Mesothelial cell of epicardium (in vitro differentiated cells): ENCODE data around the gene IER5L. TPM values are rescaled to one million over a fixed set of nuclear protein-coding genes. Genes with fewer than 3 reads are reported as not detected.

ENCODE experiments used
- DNase-seq, 2 experiments: peaks; one replicate each; pipeline ENCODE4 v3.0.0; 2021; ENCODE audit warnings: low spot score in 2 of 2; ENCODE audit not compliant: unreplicated experiment in 2 of 2
- H3K27ac Mint-ChIP-seq: 2 replicates; pipeline ENCODE4 v1.8.0; 2021; ENCODE audit warnings: mixed read lengths
- H3K27me3 Mint-ChIP-seq: 2 replicates; pipeline ENCODE4 v1.8.0; 2021; ENCODE audit warnings: low read depth, mixed read lengths
- H3K36me3 Mint-ChIP-seq: 2 replicates; pipeline ENCODE4 v1.8.0; 2021; ENCODE audit warnings: mixed read lengths
- H3K4me1 Mint-ChIP-seq: 2 replicates; pipeline ENCODE4 v1.8.0; 2021; ENCODE audit warnings: mixed read lengths
- H3K4me3 Mint-ChIP-seq: 2 replicates; pipeline ENCODE4 v1.8.0; 2021; ENCODE audit warnings: mild to moderate bottlenecking, moderate library complexity, mixed read lengths
- H3K9me3 Mint-ChIP-seq: 2 replicates; pipeline ENCODE4 v1.8.0; 2021; ENCODE audit warnings: mixed read lengths
- CTCF ChIP-seq: fragments of 200-600 bp; sonication (generic); IDR thresholded peaks from one replicate; pipeline ENCODE4 v1.5.0; 2021; ENCODE audit warnings: antibody characterized with exemption; ENCODE audit not compliant: unreplicated experiment
- total RNA-seq: library from RNA; stranded (reverse); gene quantifications from 3 replicates; pipeline ENCODE4 v1.2.1, GENCODE V29; 2021

IER5L gene
- total RNA-seq, 1 donor from 2014 or later = 34.7 TPM

DNA sequence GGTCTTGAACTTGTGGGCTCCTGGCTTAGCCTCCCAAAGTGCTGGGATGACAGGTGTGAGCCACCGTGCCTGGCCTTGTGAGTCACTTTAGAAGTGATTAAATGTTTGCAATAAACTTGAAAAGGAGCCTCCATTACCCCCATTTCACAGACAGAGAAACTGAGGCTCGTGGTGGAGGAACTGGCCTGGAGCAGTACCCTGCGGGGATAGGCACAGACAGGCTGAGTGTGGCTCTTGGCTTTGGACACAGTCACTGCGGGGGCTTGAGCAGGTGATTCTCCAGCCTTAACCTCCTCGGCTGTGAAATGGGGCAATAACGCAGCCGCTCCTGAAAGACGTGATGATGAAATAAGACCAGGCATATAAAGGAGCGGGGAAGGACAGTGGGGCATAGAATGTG, 40.9 kb upstream of the IER5L start:
- TF ChIP-seq CTCF = no peak
- Mint-ChIP-seq H3K4me1 (no peaks in the 10 kb centered on the region), H3K4me3 (no peak overlapping the region), H3K9me3 (no peaks in the 10 kb centered on the region), H3K27ac (no peak overlapping the region), H3K36me3 (peaks cover 3% of the 10 kb centered on the region), H3K27me3 (no peaks in the 10 kb centered on the region)
- DNase-seq = no peak

DNA sequence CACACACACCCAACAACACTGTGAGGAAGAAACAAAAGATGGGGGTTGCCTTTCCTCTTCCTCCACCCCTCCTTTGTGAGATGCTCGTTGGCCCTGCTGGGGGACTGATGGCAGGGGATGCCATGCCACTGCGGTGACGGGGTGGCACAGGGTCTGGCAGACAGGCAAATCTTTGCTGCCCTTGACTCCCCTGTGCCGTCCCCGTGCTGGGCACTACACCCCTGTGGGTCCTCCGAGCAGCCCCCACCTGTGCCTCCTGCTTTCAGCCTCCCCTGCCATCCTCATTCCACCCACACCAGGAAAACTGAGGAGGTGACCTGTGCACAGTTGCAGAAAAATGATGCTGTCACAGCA, 40.2 kb upstream of the IER5L start:
- H3K36me3 Mint-ChIP-seq = peaks cover 5% of the 10 kb centered on the region
- DNase-seq = no peak
- no peaks in the 10 kb centered on the region for H3K9me3 Mint-ChIP-seq
- no peaks in the 10 kb centered on the region for H3K27me3 Mint-ChIP-seq
- TF ChIP-seq CTCF = no peak
- H3K4me1 Mint-ChIP-seq = no peaks in the 10 kb centered on the region
- no peak overlapping the region for H3K27ac Mint-ChIP-seq
- H3K4me3 Mint-ChIP-seq = no peak overlapping the region

- no peaks in the 10 kb centered on the region for H3K9me3 Mint-ChIP-seq
- no peak overlapping the region for H3K4me3 Mint-ChIP-seq
- H3K36me3 Mint-ChIP-seq = peaks cover 4% of the 10 kb centered on the region
- TF ChIP-seq CTCF = no peak
- peaks cover 12% of the 10 kb centered on the region for H3K4me1 Mint-ChIP-seq
- no peak for DNase-seq
- no peak overlapping the region for H3K27ac Mint-ChIP-seq
- H3K27me3 Mint-ChIP-seq = no peaks in the 10 kb centered on the region
Observed at GRCh38 chr9:129213551-129213950, 35.5 kb upstream of the IER5L start.

- no peak overlapping the region for H3K4me3 Mint-ChIP-seq
- H3K27ac Mint-ChIP-seq = peak overlapping the region; percentile 7
- no peak for TF ChIP-seq CTCF
- no peak for DNase-seq
- H3K9me3 Mint-ChIP-seq = no peaks in the 10 kb centered on the region
- peaks cover 4% of the 10 kb centered on the region for H3K36me3 Mint-ChIP-seq
- H3K27me3 Mint-ChIP-seq = no peaks in the 10 kb centered on the region
- H3K4me1 Mint-ChIP-seq = peaks cover 23% of the 10 kb centered on the region
Observed at GRCh38 chr9:129211686-129212085, 33.6 kb upstream of the IER5L start.

GRCh38 chr9:129210125-129210524, 32.1 kb upstream of the IER5L start:
- peaks cover 23% of the 10 kb centered on the region for H3K4me1 Mint-ChIP-seq
- H3K9me3 Mint-ChIP-seq = no peaks in the 10 kb centered on the region
- DNase-seq = no peak
- no peaks in the 10 kb centered on the region for H3K27me3 Mint-ChIP-seq
- H3K36me3 Mint-ChIP-seq = peaks cover 4% of the 10 kb centered on the region
- no peak overlapping the region for H3K4me3 Mint-ChIP-seq
- no peak for TF ChIP-seq CTCF
- H3K27ac Mint-ChIP-seq = peak overlapping the region; percentile 28

- peak overlapping the region; percentile 65 for H3K4me3 Mint-ChIP-seq
- TF ChIP-seq CTCF = no peak
- H3K36me3 Mint-ChIP-seq = peaks cover 4% of the 10 kb centered on the region
- H3K27me3 Mint-ChIP-seq = no peaks in the 10 kb centered on the region
- no peak for DNase-seq
- H3K9me3 Mint-ChIP-seq = no peaks in the 10 kb centered on the region
- H3K27ac Mint-ChIP-seq = no peak overlapping the region
- peaks cover 23% of the 10 kb centered on the region for H3K4me1 Mint-ChIP-seq
Observed at GRCh38 chr9:129209580-129209979, 31.5 kb upstream of the IER5L start.
